Measurements from ENCODE around the gene ABCB9.
A peak's percentile ranks its signal among the peaks of the same experiment; 100 is the strongest.

The ABCB9 gene

GRCh38 chr12:122981587-122982476, 15.6 kb upstream of the ABCB9 start:
- DNase-seq = no peak

- DNase-seq = no peak
These were observed 14.8 kb upstream of the ABCB9 start for GRCh38 chr12:122981036-122981471.

DNA sequence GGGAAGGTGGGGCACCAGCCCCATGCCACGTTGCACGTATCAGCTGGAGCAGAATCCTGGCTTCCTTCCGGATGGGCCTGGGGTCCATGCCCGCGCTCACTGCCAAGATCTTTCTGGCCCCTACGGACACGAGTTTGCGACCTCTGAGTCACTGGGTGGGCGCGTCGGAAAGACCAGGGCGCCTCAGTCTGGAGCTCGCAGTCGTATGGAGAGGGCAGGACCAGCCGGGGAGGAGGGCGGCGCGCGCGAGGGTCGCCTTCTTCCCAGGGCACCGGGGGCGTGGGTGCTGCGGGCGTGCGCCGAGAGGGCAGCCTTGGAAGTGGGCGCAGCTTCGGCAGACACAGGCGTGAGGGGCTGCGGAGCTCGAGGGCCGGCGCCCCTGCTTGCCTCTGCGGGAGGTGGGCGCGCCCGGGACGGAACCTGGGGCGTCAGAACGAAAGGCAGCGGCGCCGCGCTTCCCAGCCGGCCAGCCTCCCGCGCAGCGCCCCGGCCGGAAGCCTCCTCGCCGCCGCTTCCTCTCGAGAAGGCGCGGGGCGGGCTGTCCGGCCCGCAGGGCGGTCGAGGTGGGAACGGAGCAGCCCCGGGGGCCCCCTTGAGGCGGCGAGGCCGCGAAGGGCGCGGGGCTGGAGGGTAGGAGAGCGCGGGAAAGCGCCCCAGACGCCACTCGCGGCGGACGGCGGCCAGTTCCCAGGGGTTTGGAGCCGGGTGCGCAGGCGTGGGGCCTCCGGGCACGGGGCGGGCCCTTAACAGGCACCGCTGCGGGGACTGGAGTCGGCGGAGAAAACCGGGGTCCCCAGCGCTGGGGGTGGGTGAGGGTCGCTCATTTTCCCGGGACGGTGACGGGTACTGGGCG, 14.1 kb upstream of the ABCB9 start, which contains the start of gene ARL6IP4:
ARL6IP4 (plus strand) TSS at position 499 of the 853 bp plus-strand sequence. CDS start 459 bp downstream, outside the sequence.
- peak; percentile 9 to 74 for DNase-seq

DNA sequence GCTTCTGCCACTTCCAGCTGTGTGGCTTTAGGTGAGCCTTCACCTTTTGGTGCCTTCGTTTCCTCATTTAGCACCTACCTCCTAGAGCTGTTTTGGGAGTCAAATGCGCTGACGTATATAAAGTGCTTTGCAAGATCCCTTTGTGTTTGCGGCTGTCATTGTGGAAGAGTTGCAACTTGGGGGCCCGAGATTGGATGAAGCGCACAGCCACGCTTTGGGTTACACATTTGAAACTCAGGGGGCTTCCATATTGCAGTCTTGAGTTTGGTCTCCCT, 13.6 kb upstream of the ABCB9 start:
- no peak for DNase-seq

DNA sequence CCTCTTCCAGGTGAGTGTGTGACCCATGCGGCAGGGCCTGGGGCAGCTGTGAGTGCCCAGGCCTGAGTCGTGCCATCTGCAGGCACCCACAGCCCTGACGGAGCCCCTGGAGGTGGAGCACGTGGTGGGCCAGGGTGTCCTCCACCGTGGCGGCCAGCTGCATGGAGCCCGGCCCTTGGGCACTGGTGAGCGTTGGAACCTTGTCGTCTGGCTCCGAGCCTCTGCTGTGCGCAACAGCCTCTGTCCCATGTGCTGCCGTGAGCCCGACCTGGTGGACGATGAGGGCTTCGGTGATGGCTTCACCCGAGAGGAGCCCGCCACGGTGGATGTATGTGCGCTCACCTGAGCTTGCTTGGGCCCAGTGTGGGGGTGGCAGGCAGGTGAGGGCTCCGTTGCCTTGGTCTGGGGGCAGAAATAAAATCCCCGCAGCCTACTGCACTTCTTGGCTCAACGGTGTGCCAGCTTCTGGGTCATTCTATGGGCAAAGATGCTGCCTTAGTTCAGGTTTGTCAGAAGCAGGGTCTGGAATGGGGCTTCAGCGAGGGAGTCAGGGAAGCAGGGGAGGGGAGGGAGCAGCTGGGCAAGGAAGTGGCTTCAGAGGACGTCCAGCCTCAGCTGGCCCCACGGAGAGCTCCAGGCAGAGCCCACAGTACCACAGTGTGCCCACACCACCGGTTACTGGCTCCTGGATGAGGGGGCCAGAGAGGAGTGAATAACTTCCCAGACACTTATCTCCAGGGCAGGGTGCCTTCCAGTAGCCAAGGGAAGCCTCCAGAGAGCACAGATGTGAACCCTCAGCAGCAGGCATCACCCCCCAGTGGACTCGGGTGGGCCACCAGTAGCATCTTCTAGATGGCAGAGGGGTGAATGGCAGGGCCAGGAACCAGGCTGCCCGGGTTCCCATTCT, 13.0 kb upstream of the ABCB9 start:
- no peak for DNase-seq

DNA sequence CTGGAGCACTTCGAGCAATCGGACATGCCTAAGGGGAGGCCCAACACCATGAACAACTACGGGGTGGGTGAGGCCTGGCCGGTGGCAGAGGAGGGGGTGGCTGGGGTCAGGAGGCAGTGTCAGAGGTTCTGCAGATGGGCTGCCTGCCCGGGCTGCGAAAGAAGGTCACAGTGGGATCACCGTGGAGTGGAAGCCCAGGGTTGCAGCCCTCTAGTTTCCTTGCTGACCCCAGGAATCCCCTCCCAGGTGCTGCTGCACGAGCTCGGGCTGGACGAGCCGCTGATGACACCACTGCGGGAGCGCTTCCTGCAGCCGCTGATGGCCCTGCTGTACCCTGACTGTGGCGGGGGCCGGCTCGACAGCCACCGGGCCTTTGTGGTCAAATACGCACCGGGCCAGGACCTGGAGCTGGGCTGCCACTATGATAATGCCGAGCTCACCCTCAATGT, 12.3 kb upstream of the ABCB9 start:
- no peak for DNase-seq

DNA sequence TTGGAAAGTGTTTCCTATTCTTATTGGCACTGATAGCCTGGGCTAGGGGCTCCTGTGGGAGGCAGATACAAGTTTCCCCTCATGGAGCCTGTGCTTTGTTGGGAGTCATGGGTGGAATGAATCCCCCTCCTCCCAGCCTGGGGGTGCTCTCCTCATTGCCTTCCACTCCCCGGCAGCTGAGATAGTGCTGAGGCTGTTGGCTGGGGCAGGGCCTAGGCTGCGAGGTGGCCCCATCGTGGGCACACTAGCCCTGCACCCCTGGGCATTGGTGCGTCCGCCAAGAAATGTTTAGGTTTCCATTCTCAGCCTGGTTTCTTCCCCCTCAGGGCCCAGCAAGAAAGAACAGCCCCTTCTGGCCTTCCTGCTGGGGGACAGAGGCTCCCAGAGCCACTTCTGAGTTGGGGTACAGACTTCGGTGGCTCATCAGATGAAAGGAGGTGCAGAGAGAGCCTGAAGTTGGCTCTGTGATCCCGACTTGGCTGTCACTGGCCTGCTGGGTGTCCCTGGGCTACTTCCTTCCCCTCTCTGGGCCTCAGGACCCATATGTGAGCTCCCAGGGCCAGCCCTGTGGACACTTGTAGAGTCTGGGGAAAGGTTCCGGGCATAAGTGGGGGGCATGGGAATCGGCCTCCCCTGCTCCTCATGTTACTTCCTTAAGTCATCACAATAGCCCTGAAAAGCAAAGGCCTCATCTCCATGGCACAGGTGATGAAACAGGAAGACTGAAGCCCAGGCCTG, 11.6 kb upstream of the ABCB9 start:
- no peak for DNase-seq

DNA sequence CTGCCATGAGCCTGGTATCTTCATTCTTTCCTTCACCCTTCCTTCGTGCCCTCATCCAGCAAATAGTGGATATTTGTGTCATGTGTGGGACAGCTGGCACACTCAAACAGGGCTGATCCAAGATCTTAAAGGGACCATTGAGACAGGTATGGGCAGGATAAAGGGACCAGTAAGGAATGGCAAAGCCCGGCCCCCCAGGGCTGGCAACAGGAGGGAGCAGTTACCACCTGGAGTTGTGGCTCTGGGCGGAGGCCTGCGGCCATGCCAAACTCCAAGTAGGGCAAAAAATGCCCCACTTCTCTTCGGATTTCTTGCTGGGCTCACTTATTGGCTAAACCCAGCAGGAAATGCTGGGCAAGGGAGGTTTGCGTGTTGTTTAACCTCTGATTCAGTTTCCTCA, 10.9 kb upstream of the ABCB9 start:
- DNase-seq = no peak

- DNase-seq = no peak
These were observed 10.3 kb upstream of the ABCB9 start for GRCh38 chr12:122976648-122976975.

- DNase-seq = no peak
These were observed 9.8 kb upstream of the ABCB9 start for GRCh38 chr12:122975790-122976647.

DNA sequence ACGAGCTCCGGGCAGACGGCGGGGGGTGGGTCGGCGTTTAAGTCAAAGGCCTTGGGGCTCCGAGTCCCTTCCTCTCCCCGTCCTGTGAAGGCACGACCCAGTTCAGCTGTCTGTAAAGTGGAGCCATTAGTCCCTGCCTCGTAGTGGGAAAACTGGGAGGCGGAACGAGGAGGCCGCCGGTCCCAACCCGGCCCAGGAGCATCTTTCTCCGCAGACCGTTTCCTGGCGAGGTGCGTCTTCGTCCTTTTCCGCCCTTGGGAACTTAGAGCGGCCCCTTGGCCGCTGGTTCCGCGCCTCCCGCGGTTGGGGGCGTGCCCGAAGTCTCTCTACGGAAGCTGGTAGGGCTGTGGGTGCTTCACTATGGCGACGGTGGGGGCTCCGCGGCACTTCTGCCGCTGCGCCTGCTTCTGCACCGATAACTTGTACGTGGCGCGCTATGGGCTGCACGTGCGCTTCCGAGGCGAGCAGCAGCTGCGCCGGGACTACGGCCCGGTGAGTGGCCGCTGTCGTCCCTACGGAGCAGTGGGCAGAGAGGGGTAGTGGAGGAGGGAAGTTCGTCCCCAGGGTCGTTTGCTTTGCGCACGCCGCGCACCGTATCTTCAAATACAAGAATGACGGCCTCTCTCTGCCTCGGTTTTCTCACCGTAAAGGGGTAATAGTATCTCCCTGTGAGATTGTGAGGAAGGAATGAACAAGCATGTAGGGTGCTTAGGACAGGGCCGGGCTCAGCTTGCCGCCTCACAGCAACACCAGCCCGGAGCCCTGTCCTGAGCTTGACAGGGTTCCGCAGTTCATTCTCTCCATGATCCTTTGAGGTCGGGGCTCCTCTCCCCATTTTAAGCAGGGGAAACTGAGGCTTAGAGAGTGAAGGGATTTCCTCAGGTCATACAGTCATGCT, 8.9 kb upstream of the ABCB9 start, which contains the start of gene OGFOD2:
OGFOD2 (plus strand) TSS at position 353 of the 898 bp plus-strand sequence; CDS start at position 361, 8 bp downstream.
- DNase-seq = peak; percentile 85 to 89

DNA sequence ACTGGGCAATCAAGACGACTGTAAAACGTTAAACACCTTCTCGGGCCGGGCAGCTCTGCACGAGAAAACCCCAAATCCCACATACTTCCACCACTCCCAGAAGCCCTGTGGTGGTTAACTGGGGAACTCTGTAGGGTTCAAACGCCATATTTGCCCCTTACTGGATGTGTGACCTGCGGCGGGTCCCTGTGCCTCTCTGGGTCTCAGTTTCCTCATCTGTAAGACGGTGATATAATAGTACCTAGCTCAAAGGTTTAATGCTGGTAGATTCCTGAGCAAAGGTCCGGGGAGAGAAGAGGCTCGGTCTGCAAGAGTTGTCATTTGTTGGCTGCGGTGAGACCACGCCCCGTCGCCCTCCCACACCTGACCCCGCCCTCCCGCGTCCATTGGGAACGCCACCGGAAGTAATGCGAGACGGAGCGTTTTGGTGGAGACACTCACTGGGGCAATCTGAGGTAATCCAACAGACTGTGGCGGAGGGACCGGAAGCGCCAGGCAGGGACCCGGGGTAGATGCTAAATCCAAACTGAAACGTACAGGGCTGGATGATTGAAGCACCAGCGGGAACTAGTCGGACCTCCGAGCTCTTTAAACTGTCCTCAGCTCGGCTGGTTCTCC, 8.1 kb upstream of the ABCB9 start:
- DNase-seq = peak; percentile 89 to 98

GRCh38 chr12:122969676-122970075, 3.4 kb upstream of the ABCB9 start:
- no peak for DNase-seq

DNA sequence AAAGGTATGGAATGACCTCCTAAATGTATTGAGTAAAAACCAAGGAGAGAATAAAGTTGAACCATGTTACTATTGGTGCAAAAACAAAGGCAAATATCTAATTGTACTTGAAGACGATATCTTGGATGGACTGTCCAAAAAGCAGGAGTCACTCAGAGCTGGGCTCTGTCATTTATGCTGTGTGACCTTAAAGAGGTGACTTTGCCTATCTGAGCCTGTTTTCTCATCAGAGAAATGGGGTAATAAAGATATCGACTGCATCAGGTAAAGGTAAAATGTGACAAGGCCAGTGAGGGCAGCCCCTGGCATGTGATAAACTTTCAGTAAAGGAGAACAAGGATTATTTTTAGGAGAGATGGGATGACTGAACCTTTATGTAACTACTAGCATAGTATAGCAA, 1.8 kb upstream of the ABCB9 start:
- DNase-seq = no peak

- no peak for DNase-seq
These were observed 684 bp upstream of the ABCB9 start for GRCh38 chr12:122966743-122967550.

GRCh38 chr12:122965321-122965751, 927 bp downstream of the ABCB9 start:
- DNase-seq = no peak

DNA sequence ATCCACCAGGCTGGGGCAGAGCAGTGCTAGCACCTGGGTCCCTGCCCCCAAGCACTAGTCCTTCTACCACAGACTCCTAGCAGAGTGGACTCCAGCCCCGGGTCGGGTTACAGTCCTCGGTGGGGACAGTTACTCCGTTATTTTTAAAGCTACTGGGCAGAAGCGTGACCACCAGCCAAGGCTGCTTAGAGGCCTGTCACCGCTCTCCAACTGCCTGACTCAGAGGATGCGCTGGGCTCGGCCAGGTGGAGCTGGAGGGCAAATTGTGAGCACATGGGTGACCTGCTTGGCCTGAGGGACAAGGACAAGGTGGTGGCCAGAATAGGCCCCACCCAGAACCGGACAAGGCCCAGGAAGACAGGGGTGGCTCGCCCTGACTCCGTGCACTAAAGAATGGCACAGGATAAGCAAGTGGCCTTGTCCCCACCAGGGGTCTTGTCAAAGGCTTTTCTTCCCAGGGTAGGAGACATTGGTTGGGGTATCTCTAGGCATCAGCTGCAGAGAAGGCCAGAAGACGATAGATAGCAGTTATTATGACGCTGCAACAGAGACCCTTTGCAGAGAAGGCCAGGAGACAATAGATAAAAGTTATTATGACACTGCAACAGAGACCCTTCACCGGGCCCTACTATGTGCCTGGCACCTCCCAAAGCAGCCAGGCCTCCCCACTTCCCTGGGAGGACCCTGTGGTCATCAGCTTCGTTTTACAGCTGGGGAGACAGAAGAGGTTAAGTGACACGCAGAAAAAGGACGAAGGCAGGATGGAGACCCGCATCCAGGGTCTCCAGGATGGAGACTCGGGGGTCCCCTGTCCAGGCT, 1.6 kb downstream of the ABCB9 start:
- DNase-seq = no peak

GRCh38 chr12:122963941-122964265, 2.4 kb downstream of the ABCB9 start:
- no peak for DNase-seq
